T follicular helper cell (primary cell): ENCODE data around the gene ALG3.

Experiments used
- DNase-seq: peaks from one replicate; pipeline ENCODE4 v3.0.0-alpha.2; 2020; ENCODE audit warnings: low read depth

The ALG3 gene

DNA sequence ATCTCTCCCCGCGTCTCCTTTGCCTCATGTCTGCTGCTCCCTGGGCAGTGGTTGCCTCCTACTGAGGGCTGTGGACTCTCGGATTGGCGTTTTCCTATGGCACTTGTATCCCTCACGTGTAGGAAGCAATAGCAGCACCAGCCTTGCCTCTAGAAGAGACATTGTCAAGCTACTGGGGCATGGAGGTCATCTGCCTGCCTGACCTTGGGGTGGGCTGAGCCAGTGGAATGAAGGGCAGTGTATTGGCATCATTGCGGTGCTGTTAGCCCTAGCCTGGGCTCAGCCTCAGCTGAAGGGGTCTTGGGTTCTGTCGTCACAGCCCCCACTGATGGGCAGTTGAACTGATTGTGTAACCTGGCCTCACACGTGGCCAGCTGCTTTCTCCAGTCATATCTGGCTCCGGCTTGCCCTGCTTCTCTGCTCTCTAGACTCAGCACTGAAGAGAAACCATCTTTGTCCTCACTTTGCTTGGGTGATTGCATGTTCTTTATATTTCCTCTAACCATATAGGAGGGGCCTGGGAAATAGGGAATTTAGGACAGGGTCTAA is 54.7 kb downstream of the ALG3 start:
- DNase-seq = no peak

DNA sequence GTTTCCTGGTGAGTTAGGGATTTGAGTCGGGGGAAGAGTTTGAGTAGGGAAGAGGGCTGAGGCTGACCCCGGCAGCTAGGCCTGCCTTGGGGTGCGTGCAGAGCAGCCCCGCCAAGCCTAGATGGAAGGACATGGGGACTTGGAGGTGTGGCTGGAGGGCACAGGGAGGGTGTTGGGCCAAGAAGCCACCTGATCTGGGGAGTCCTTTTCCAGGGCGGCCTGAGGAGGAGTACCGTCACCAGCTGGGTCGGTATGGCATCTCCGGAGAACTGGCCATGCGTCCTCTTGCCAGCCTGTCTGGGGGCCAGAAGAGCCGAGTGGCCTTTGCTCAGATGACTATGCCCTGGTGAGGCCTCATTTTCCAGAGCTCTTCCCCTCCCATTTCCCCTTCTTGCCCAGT is 55.9 kb downstream of the ALG3 start:
- no peak for DNase-seq
